Lung (tissue), 12 donors: Measurements from ENCODE around the gene KIF1B. TPM values are rescaled to one million over a fixed set of nuclear protein-coding genes. Genes with fewer than 3 reads are reported as not detected.
"Not testable (repeated sequence)": the region's sequence is repeated elsewhere in the genome, so short reads cannot be mapped to it uniquely, and the experiment has no call there.

ENCODE experiments used
- ATAC-seq: fragments of 200-7000 bp; cut with Tn5 transposase; one replicate; pipeline ENCODE4 v1.9.1; 2020; ENCODE audit warnings: moderate number of reproducible peaks; ENCODE audit not compliant: insufficient read depth, low FRiP score
- DNase-seq, 3 donors: peaks; one replicate each; pipeline ENCODE4 v3.0.0-alpha.2; 2013 to 2017
- H3K27ac ChIP-seq, 2 donors: one replicate each; pipeline ENCODE4 v1.5.1; 2013; ENCODE audit warnings: mild to moderate bottlenecking in 2 of 2, moderate library complexity in 2 of 2, control low read depth in 1 of 2, inconsistent platforms in 1 of 2, low read depth in 1 of 2, low read length in 1 of 2
- H3K27me3 ChIP-seq, 3 donors: one replicate each; pipeline ENCODE4 v1.5.1; 2013; ENCODE audit warnings: low read length in 2 of 3; ENCODE audit not compliant: control insufficient read depth in 3 of 3, insufficient read depth in 3 of 3
- H3K36me3 ChIP-seq, 4 donors: one replicate each; pipeline ENCODE4 v1.5.1; 2013; ENCODE audit warnings: low read length in 4 of 4, mild to moderate bottlenecking in 1 of 4, moderate library complexity in 1 of 4; ENCODE audit not compliant: control insufficient read depth in 4 of 4, insufficient read depth in 4 of 4
- H3K4me1 ChIP-seq, 5 donors: one replicate each; pipeline ENCODE4 v1.5.1; 2013; ENCODE audit warnings: low read length in 5 of 5, mild to moderate bottlenecking in 2 of 5, moderate library complexity in 1 of 5; ENCODE audit not compliant: control insufficient read depth in 5 of 5, insufficient read depth in 5 of 5
- H3K4me3 ChIP-seq: one replicate; pipeline ENCODE4 v1.5.1; 2013; ENCODE audit warnings: mild to moderate bottlenecking, control low read depth, moderate library complexity
- H3K9ac ChIP-seq, 2 donors: one replicate each; pipeline ENCODE4 v1.5.1; 2013; ENCODE audit warnings: low read length in 2 of 2, control low read depth in 1 of 2; ENCODE audit not compliant: insufficient read depth in 1 of 2
- H3K9me3 ChIP-seq, 4 donors: one replicate each; pipeline ENCODE4 v1.5.1; 2013; ENCODE audit warnings: low read length in 3 of 4, mild to moderate bottlenecking in 1 of 4, moderate library complexity in 1 of 4; ENCODE audit not compliant: control insufficient read depth in 4 of 4, insufficient read depth in 3 of 4
- CTCF ChIP-seq: IDR thresholded peaks from 2 replicates; pipeline ENCODE4 v1.5.1; 2012; ENCODE audit warnings: mild to moderate bottlenecking; ENCODE audit errors: control extremely low read depth, extremely low read depth
- WGBS, 2 donors: extraction: QIAGEN DNeasy Blood & Tissue Kit; methylation state at CpG; one replicate each; pipeline ENCODE4 v1.1.7; 2013; 5-methylcytosine and 5-hydroxymethylcytosine counted together
- polyA plus RNA-seq, 2 donors: library from polyadenylated mRNA; stranded (reverse); fragments of 200-250 nt; gene quantifications; one replicate each; pipeline ENCODE4 v1.2.1, GENCODE V29; 2013
- total RNA-seq, 2 donors: library from RNA; depleted of rRNA in 1 of 2; stranded (reverse); fragments of >200 nt in 1 of 2; gene quantifications; one replicate each; pipeline ENCODE4 v1.2.1, GENCODE V29; 2014 to 2021
- donor health status: control.
- donor health status: control.
- donor health status: Bipolar disorder and iron deficiency.
- donor health status: healthy.
- donor health status: DM: yes; HTN: yes; CAD: no.

KIF1B gene
- total and polyA plus RNA-seq, 4 donors, result 9.7 to 64.0 (median 24.4) TPM

- no peak for TF ChIP-seq CTCF
- no peak overlapping the region for H3K27ac ChIP-seq
These were observed 39.6 kb downstream of the KIF1B start for GRCh38 chr1:10249808-10250457.

GRCh38 chr1:10250663-10251062 lies 40.3 kb downstream of the KIF1B start:
- DNase-seq (no peak), ATAC-seq (no peak)
- Histone ChIP-seq H3K36me3 (peaks cover 0 to 5% (median 0%) of the 10 kb centered on the region in 4 donors), H3K9me3 (no peaks in the 10 kb centered on the region), H3K4me3 (no peak overlapping the region), H3K4me1 (peaks cover 0 to 21% (median 7%) of the 10 kb centered on the region in 5 donors), H3K9ac (no peak overlapping the region), H3K27me3 (no peaks in the 10 kb centered on the region), H3K27ac (no peak overlapping the region)
- TF ChIP-seq CTCF, result no peak
- 92 to 93% methylated on average over 7 of the region's 7 CpGs for WGBS, 2 donors

More at GRCh38 chr1:10249808-10250457, 39.6 kb downstream of the KIF1B start:
- H3K4me3 ChIP-seq, result no peak overlapping the region
- H3K9ac ChIP-seq, result no peak overlapping the region
- ATAC-seq, result no peak
- H3K36me3 ChIP-seq, result peaks cover 0 to 5% (median 0%) of the 10 kb centered on the region in 4 donors
- no peak for DNase-seq
- no peaks in the 10 kb centered on the region for H3K27me3 ChIP-seq
- peaks cover 0 to 24% (median 7%) of the 10 kb centered on the region in 5 donors for H3K4me1 ChIP-seq
- 81 to 90% methylated on average over 12 of the region's 12 CpGs for WGBS, 2 donors
- H3K9me3 ChIP-seq, result no peaks in the 10 kb centered on the region

- H3K4me1 ChIP-seq, result peaks cover 0 to 18% (median 7%) of the 10 kb centered on the region in 5 donors
- H3K27ac ChIP-seq, H3K9me3 ChIP-seq, H3K27me3 ChIP-seq, H3K4me3 ChIP-seq, ATAC-seq, H3K36me3 ChIP-seq, DNase-seq, H3K9ac ChIP-seq: not testable (repeated sequence)
- WGBS, 2 donors, result 88 to 90% methylated on average over 9 of the region's 9 CpGs
These were observed 41.1 kb downstream of the KIF1B start for GRCh38 chr1:10251325-10252108.

GRCh38 chr1:10252508-10252907 lies 42.1 kb downstream of the KIF1B start:
- no peaks in the 10 kb centered on the region for H3K27me3 ChIP-seq
- 96% methylated on average over 6 of the region's 6 CpGs for WGBS, 2 donors
- ATAC-seq, result no peak
- H3K9me3 ChIP-seq, result no peaks in the 10 kb centered on the region
- TF ChIP-seq CTCF, result no peak
- peaks cover 0 to 5% (median 3%) of the 10 kb centered on the region in 4 donors for H3K36me3 ChIP-seq
- H3K4me3 ChIP-seq, result no peak overlapping the region
- H3K27ac ChIP-seq, result no peak overlapping the region
- no peak overlapping the region for H3K9ac ChIP-seq
- no peak for DNase-seq
- peaks cover 0 to 21% (median 7%) of the 10 kb centered on the region in 5 donors for H3K4me1 ChIP-seq
